Nasal cavity respiratory epithelium epithelial cell of viscerocranial mucosa (primary cell): ENCODE data around the gene RBMS2. TPM values are rescaled to one million over a fixed set of nuclear protein-coding genes. Genes with fewer than 3 reads are reported as not detected.

Experiments
- total RNA-seq: library from RNA; depleted of rRNA; stranded (reverse); fragments of >200 nt; gene quantifications from 2 replicates; pipeline ENCODE4 v1.2.3, GENCODE V29; 2014

RBMS2 gene
- total RNA-seq, result 18.1 and 21.5 TPM in 2 replicates

DNA sequence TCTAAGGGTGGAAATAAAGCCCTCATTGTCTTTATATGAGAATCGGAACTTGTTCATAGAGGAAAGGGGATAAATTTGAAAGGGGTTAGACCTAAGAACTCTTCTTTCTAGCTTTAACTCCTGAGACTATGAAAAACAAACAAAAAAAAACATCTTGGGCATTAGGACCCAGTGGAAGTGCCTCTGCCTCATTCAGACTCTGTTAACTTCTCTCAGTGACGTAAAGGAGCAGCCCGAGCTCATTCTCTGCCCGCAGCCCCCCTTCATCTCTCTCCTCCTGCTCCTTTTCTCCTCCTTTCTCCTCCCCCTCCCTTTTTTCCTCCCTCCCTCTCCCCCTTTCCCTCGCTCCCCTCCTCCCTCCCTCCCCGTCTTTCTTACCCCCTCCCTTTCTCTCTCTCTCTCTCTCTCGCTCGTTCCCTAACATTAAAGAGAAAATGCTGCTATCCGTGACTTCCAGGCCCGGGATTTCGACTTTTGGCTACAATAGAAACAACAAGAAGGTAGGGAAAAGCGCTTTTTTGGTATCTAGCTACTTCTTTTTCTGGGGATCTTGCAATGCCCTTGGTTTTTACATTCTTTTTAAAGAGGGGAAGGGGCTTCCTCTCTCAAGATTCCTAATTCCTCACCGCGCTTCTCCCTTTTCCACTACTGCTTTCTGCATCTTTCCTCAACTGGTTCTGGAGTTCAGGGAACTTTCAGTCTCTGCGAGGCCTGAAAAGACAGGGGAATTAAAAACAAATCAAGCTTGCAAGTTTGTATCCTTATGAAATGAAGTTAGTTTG, at the start of gene RBMS2:
RBMS2 (plus strand) TSS at position 231 of the 782 bp plus-strand sequence; CDS start at position 435, 204 bp downstream.

DNA sequence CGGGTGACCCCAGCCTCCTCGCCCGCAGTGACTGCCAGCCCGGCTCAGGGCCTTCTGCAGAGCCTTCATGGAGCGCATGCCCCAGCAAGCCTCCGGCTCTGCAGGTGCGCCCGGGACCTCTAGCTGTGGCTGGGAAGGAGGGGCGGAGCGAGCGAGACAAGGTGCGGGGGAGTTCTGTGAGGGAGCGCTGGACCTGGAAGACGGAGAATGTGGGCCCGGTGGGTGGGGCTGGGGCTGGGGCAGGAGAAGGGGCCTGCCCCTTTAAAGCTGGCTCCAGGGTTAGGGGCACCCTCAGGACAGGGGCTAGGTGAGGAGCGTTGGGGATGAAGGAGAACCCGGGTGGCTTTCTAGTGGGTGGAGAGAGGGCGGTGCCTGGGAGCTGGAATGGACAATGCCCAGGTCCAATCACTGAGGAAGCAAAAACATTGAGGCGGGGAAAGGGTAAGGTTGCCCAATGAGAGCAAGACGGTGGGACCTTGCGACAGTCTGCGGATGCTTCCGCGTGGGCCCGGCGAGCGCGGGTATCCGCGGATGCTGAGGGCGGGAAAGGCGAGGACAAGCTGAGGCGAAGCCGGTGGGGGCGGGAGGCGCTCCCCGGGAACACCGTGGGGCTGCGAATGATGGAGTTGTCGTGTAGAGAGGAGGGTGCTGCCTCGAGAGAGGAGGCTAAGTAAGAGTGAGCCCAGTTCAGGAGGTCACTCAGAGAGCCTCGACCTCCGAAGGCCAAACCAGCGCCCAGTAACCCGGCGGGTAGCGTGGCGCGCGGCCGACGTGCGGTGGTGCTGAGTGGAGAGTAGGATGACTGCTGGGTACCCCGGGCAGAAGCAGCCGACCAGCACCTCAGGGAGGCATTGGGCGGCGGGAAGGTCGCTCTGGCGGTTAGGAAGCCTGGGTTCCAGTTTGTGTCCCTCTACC, 33.3 kb upstream of the RBMS2 start, which contains the start of gene GLS2:
GLS2 (minus strand) TSS at position 121 of the 915 bp plus-strand sequence; CDS start at position 78, 43 bp downstream.

GRCh38 chr12:56630180-56630632, 108.6 kb downstream of the RBMS2 start, which contains the start of gene BAZ2A:
Gene BAZ2A (minus strand): TSS chr12:56630326. CDS start chr12:56617530, 12,796 bp downstream.

Other genes starting within 250 kb of the RBMS2 start
- 106 and 188 TPM in 2 replicates for gene CS, start 221.5 kb upstream of the RBMS2 start, total RNA-seq
- gene CNPY2, start 205.8 kb upstream of the RBMS2 start, total RNA-seq, result 51.6 and 53.0 TPM in 2 replicates
- gene PAN2, start 187.8 kb upstream of the RBMS2 start, total RNA-seq, result 21.9 and 27.0 TPM in 2 replicates
- 0.21 and 0.34 TPM in 2 replicates for gene IL23A, start 182.9 kb upstream of the RBMS2 start, total RNA-seq
- 56.0 and 105 TPM in 2 replicates for gene STAT2, start 161.7 kb upstream of the RBMS2 start, total RNA-seq
- gene APOF, start 159.0 kb upstream of the RBMS2 start, total RNA-seq, result not detected in 2 replicates
- gene TIMELESS, start 72.4 kb upstream of the RBMS2 start, total RNA-seq, result 6.8 and 7.1 TPM in 2 replicates
- not detected in 2 replicates for gene MIP, start 67.2 kb upstream of the RBMS2 start, total RNA-seq
- gene SPRYD4, start 53.2 kb upstream of the RBMS2 start, total RNA-seq, result 1.0 and 1.1 TPM in 2 replicates
- gene GLS2, start 33.7 kb upstream of the RBMS2 start, total RNA-seq, result 2.8 and 7.2 TPM in 2 replicates
- 17.1 and 40.9 TPM in 2 replicates for gene BAZ2A, start 108.5 kb downstream of the RBMS2 start, total RNA-seq
- 549 and 568 TPM in 2 replicates for gene ATP5F1B, start 124.2 kb downstream of the RBMS2 start, total RNA-seq
- gene PTGES3, start 166.5 kb downstream of the RBMS2 start, total RNA-seq, result 96.0 and 140 TPM in 2 replicates
- gene NACA, start 203.5 kb downstream of the RBMS2 start, total RNA-seq, result 1,271 and 1,407 TPM in 2 replicates
- gene PRIM1, start 230.5 kb downstream of the RBMS2 start, total RNA-seq, result 4.4 and 6.1 TPM in 2 replicates
- gene HSD17B6, start 241.5 kb downstream of the RBMS2 start, total RNA-seq, result under 0.01 and 1.6 TPM in 2 replicates